GM12892 (cell line): ENCODE results near the gene KCNJ8.

Source experiments
- POLR2A ChIP-seq: IDR thresholded peaks from 2 replicates; pipeline ENCODE4 v1.6.1; 2011; ENCODE audit warnings: low read depth, low read length, control low read depth
- POLR2AphosphoS5 ChIP-seq: IDR thresholded peaks from 2 replicates; pipeline ENCODE4 v1.6.1; 2011; ENCODE audit warnings: low read depth, low read length, control low read depth
- TAF1 ChIP-seq: IDR thresholded peaks from 2 replicates; pipeline ENCODE4 v1.6.1; 2011; ENCODE audit warnings: low read depth, mild to moderate bottlenecking, control low read depth, low read length, borderline replicate concordance

DNA sequence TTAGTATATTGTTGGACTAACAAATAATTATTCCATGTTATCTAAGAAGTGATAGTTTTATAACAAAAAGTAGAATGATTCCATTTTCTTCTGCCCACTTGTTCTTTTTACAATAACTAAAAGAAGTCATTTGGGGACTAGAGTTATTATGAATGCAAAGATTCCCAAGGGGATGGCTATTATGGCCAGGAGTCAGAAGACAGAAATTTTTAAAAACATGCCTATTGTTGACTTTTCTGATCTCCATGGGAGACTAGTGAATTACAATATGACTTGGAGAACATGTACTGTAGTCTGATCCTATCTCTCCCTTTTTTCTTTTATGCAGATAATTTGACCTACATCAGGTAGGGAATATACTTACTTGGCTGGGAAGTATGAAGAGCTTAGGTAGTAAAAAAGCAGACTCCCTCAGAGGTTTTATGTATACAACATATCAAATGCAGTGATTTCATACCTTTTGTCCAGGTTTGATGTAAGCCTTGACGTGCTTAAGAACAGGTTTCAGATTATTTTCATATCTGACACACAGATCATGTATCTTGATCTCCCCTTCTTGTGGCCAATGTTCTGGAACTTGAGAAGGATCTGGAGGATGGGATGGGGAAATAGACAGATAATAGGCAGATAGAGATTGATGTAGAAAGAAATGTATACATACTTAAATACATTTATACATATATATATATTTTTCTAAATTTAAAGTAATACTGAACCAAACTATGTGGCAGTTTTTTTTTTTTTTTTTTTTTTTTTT, 41.0 kb upstream of the KCNJ8 start:
- TF ChIP-seq POLR2AphosphoS5 (no peak), TAF1 (no peak), POLR2A (no peak)
